Measurements from ENCODE around the gene BRINP2. TPM values are rescaled to one million over a fixed set of nuclear protein-coding genes. Genes with fewer than 3 reads are reported as not detected.

BRINP2 gene, protein sequence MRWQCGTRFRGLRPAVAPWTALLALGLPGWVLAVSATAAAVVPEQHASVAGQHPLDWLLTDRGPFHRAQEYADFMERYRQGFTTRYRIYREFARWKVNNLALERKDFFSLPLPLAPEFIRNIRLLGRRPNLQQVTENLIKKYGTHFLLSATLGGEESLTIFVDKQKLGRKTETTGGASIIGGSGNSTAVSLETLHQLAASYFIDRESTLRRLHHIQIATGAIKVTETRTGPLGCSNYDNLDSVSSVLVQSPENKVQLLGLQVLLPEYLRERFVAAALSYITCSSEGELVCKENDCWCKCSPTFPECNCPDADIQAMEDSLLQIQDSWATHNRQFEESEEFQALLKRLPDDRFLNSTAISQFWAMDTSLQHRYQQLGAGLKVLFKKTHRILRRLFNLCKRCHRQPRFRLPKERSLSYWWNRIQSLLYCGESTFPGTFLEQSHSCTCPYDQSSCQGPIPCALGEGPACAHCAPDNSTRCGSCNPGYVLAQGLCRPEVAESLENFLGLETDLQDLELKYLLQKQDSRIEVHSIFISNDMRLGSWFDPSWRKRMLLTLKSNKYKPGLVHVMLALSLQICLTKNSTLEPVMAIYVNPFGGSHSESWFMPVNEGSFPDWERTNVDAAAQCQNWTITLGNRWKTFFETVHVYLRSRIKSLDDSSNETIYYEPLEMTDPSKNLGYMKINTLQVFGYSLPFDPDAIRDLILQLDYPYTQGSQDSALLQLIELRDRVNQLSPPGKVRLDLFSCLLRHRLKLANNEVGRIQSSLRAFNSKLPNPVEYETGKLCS
- 0.02 TPM in 1 of 2 replicates, not detected in the other for polyA plus RNA-seq (2011; rRNA removed)
- not detected in 2 replicates for polyA minus RNA-seq (2011; rRNA and poly(A)+ RNA removed)

DNA sequence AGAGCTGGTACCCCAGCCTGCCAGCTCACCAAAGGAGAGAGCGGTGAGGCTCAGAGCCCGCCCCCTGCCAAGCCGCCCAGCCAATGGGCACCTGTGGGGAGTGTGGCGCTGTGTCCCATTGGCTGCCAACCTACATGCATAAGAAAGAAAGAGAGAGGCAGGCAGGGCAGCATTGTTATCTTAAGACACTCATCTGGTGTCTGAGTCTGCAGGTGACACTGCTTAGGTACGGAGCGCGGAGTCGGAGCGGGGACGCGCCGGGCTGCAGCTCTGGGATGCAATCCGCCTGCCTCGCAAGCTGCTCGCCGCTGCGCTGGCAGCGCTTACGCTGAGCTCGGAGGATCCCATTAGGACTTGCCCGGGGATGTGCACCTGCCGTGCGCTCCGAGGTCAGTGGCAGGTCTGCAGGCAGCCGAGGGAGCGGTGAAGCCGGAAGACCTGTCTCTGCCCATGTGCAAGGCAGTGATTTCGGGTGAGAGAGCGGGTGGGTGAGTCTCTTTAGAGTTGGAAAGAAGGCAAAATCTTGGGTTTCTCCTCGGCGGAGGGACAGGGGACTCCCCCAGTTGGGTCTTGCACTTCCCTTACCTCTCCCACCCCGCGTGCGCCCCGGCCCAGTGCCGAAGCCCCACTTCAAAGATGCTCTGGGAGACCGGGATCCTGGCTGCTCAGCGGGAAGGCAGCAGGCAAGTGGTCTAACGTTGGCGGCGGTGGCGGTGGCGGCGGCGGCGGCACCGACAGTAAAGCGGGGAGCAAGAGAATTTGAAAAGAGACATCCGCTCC lies at the start of gene BRINP2:
BRINP2 (plus strand) TSS at position 203 of the 780 bp plus-strand sequence. CDS start 58,919 bp downstream, outside the sequence.
- H3K9me3 ChIP-seq (ENCODE audit: control insufficient read depth, insufficient read depth, low read length): no peaks in the 10 kb centered on the region

DNA sequence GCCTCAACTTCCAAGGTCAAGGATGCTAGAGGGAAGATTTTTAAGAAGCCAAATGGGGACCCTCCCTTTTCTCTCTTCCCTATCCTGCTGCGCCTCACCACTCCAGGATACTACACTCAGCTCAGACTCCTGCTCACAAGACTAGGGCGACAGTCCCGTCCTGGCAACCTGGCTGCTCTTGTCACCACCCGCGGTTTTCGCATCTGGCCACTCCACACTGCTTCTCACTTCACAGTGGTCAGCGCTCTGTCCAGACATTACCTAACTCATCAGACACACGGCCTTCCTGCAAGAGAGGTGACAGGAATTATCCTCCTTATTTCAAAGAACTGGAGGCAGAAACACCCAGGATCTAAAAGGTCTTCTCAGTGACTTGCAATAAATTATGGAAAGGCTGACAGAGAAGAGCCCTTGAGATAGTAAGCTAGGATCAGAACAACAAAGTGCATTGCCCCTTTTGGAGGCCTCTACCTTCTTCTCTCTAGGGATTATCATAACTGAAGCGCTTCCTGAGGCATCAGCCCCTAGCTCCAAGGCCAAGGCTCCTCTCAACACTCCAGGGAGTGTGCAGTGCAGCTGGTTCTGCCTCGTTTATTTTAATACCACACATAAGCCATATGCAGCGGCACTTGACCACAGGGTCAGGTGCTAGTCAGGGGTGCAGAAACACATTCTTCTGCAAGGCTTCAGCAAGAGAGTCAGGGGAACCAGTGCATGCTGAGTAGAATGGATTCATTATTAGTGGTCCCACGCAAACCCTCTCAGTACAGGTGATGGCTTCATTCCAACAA lies 48.1 kb upstream of the BRINP2 start:
- TF ChIP-seq, protein P1, sequence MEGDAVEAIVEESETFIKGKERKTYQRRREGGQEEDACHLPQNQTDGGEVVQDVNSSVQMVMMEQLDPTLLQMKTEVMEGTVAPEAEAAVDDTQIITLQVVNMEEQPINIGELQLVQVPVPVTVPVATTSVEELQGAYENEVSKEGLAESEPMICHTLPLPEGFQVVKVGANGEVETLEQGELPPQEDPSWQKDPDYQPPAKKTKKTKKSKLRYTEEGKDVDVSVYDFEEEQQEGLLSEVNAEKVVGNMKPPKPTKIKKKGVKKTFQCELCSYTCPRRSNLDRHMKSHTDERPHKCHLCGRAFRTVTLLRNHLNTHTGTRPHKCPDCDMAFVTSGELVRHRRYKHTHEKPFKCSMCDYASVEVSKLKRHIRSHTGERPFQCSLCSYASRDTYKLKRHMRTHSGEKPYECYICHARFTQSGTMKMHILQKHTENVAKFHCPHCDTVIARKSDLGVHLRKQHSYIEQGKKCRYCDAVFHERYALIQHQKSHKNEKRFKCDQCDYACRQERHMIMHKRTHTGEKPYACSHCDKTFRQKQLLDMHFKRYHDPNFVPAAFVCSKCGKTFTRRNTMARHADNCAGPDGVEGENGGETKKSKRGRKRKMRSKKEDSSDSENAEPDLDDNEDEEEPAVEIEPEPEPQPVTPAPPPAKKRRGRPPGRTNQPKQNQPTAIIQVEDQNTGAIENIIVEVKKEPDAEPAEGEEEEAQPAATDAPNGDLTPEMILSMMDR (IDR thresholded peaks at IDR 0.05; ENCODE audit: low read depth, low read length): no peak
- no peaks in the 10 kb centered on the region for H3K9me3 ChIP-seq (ENCODE audit: control insufficient read depth, insufficient read depth, low read length)
- no peaks in the 10 kb centered on the region for H3K27me3 ChIP-seq (ENCODE audit: control insufficient read depth, insufficient read depth, low read length)
- H3K4me3 ChIP-seq (ENCODE audit: low read depth, low read length): no peak overlapping the region
- ChIA-PET POLR2A (no interaction called here), CTCF (no interaction called here)
- no peak overlapping the region for H3K27ac ChIP-seq (ENCODE audit: low read depth, low read length)
- DNase-seq (ENCODE audit: low read depth, low spot score): no peak

More for the DNA sequence above, at the start of gene BRINP2:
- H3K27me3 ChIP-seq (ENCODE audit: control insufficient read depth, insufficient read depth, low read length): peaks cover 30% of the 10 kb centered on the region
- POLR2A ChIA-PET: no interaction called here
- H3K4me3 ChIP-seq (ENCODE audit: low read depth, low read length): peak within 1 kb of the TSS; percentile 43
- H3K27ac ChIP-seq (ENCODE audit: low read depth, low read length): no peak within 1 kb of the TSS
- CTCF ChIA-PET: interaction anchor here (1.7 to 3.9 kb wide), 2 partner anchors 11 to 273 kb away, joined by 5 to 20 read pairs; no protein-coding TSS in a partner anchor
- TF ChIP-seq, protein P1 (IDR thresholded peaks at IDR 0.05; ENCODE audit: low read depth, low read length): no peak
- DNase-seq (ENCODE audit: low read depth, low spot score): no peak

DNA sequence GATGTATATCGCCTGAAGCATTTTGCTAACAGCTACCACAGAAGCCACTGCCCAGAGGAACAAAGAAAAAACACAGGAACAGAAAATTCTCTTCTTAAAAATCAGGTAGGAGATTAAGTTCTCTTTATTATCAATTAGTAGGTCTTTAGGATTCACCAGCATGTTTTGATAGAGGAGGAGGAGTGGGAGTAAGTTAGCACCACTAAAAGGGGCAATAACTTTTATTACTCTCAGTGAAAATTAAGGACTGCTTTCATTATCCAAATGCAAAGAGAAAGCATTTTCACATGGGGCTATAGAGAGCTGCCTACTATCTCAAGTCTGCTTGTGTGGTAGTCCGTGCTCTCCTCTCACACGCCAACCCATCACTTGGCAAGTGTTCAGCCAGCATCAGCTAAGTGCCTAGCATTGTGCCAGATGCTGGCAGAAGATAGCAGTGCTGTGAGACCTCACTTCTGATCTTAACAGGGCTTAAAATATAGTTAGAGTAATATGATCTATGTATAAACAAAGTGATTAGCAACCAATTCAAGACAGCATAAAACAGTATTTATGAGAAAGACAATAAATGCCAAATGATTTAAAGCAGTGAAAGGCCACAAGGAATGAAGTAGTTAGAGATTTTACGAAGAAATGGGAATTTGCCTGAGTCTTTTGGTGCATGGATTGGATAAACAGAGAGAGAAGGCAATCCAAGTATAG lies 46.0 kb upstream of the BRINP2 start:
- TF ChIP-seq, protein P1 (IDR thresholded peaks at IDR 0.05; ENCODE audit: low read depth, low read length): no peak
- CTCF ChIA-PET: no interaction called here
- no peaks in the 10 kb centered on the region for H3K9me3 ChIP-seq (ENCODE audit: control insufficient read depth, insufficient read depth, low read length)
- no peak for DNase-seq (ENCODE audit: low read depth, low spot score)
- POLR2A ChIA-PET: no interaction called here
- no peak overlapping the region for H3K27ac ChIP-seq (ENCODE audit: low read depth, low read length)
- H3K4me3 ChIP-seq (ENCODE audit: low read depth, low read length): no peak overlapping the region
- H3K27me3 ChIP-seq (ENCODE audit: control insufficient read depth, insufficient read depth, low read length): no peaks in the 10 kb centered on the region

DNA sequence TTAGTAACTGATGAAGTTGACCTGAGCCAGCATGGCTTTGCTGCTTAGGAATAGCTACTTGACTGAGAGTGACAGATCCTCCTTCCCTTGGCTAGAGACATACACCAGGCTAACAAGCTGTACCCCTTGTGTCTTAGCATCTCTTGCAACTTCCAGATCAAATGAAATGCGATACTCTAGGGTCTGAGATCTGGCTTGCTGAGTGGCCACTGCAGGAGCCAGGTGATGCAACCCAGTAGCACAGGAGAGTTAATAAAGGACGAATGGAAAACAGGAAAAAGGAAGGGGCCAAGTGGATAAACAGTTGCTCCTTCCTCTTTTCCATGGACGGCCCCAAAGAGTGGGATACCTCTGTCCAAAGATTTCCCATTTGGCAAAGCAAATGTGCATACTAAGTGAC lies 44.5 kb upstream of the BRINP2 start:
- POLR2A ChIA-PET: no interaction called here
- H3K9me3 ChIP-seq (ENCODE audit: control insufficient read depth, insufficient read depth, low read length): no peaks in the 10 kb centered on the region

More for the DNA sequence above, 44.5 kb upstream of the BRINP2 start:
- CTCF ChIA-PET: no interaction called here
- H3K27me3 ChIP-seq (ENCODE audit: control insufficient read depth, insufficient read depth, low read length): no peaks in the 10 kb centered on the region
- H3K4me3 ChIP-seq (ENCODE audit: low read depth, low read length): no peak overlapping the region
- no peak for DNase-seq (ENCODE audit: low read depth, low spot score)
- no peak overlapping the region for H3K27ac ChIP-seq (ENCODE audit: low read depth, low read length)
- TF ChIP-seq, protein P1 (IDR thresholded peaks at IDR 0.05; ENCODE audit: low read depth, low read length): no peak
